Astrocyte of the spinal cord (primary cell): ENCODE data around the gene SLC9A8.
A peak's percentile ranks its signal among the peaks of the same experiment; 100 is the strongest.

ENCODE experiments used
- DNase-seq: peaks from one replicate; pipeline ENCODE4 v3.0.0; 2011; ENCODE audit warnings: low read depth, low spot score
- H3K4me3 ChIP-seq: 2 replicates; pipeline ENCODE4 v1.5.1; 2011; ENCODE audit warnings: low read depth, mild to moderate bottlenecking, low read length, moderate library complexity
- CTCF ChIP-seq: IDR thresholded peaks from 2 replicates; pipeline ENCODE4 v1.5.1; 2012; ENCODE audit warnings: low read depth, mild to moderate bottlenecking, low read length, inconsistent platforms
- in situ Hi-C: cut with HindIII; loops from 2 replicates; pipeline ENCODE4 v1.10.0; 2017; ENCODE audit warnings: low sequenced_read_pairs

SLC9A8 gene

GRCh38 chr20:49915380-49916145 is 102.9 kb downstream of the SLC9A8 start, which contains the start of gene SPATA2:
SPATA2 (minus strand) TSS chr20:49915529; CDS start chr20:49908490, 7,039 bp downstream.
- in situ Hi-C loops = no loop called here
- DNase-seq = peak; percentile 95
- H3K4me3 ChIP-seq = peak within 1 kb of the TSS; percentile 84
- no peak for TF ChIP-seq CTCF

GRCh38 chr20:49916146-49917002 is 103.7 kb downstream of the SLC9A8 start:
- TF ChIP-seq CTCF = no peak
- peak overlapping the region; percentile 84 for H3K4me3 ChIP-seq
- in situ Hi-C loops = no loop called here
- DNase-seq = no peak

GRCh38 chr20:49918446-49918845 is 105.8 kb downstream of the SLC9A8 start:
- no peak overlapping the region for H3K4me3 ChIP-seq
- no peak for TF ChIP-seq CTCF
- DNase-seq = no peak
- in situ Hi-C loops = no loop called here

GRCh38 chr20:49919009-49919408 is 106.4 kb downstream of the SLC9A8 start:
- no peak for TF ChIP-seq CTCF
- in situ Hi-C loops = no loop called here
- H3K4me3 ChIP-seq = no peak overlapping the region
- no peak for DNase-seq

- no peak for TF ChIP-seq CTCF
- no peak for DNase-seq
- H3K4me3 ChIP-seq = no peak overlapping the region
- in situ Hi-C loops = no loop called here
These were observed 106.8 kb downstream of the SLC9A8 start for GRCh38 chr20:49919461-49919860.

GRCh38 chr20:49924247-49924646 is 111.6 kb downstream of the SLC9A8 start:
- in situ Hi-C loops = no loop called here
- DNase-seq = no peak
- TF ChIP-seq CTCF = no peak
- H3K4me3 ChIP-seq = no peak overlapping the region
